SK-N-MC (cell line): Measurements from ENCODE around the gene DTNA.

Experiments used
- DNase-seq: peaks from one replicate; pipeline ENCODE4 v3.0.0-alpha.2; 2011; ENCODE audit warnings: low read depth, low spot score
- H3K27ac ChIP-seq: fragments of 200-600 bp; sonication (generic); 2 replicates; pipeline ENCODE4 v1.5.1; 2016; ENCODE audit warnings: mixed run types
- H3K36me3 ChIP-seq: fragments of 200-600 bp; sonication (generic); 2 replicates; pipeline ENCODE4 v1.6.1; 2017; ENCODE audit warnings: antibody characterized with exemption, low read length, mixed read lengths; ENCODE audit not compliant: insufficient read depth
- H3K4me3 ChIP-seq: fragments of 200-600 bp; sonication (generic); 2 replicates; pipeline ENCODE4 v1.5.1; 2016
- H3K9ac ChIP-seq: fragments of 200-600 bp; sonication (generic); 2 replicates; pipeline ENCODE4 v1.8.0; 2017; ENCODE audit warnings: mixed run types, mixed read lengths; ENCODE audit not compliant: insufficient read length
- H3K9me3 ChIP-seq: fragments of 200-600 bp; sonication (generic); 2 replicates; pipeline ENCODE4 v1.6.1; 2017; ENCODE audit warnings: low read depth, mild to moderate bottlenecking, antibody characterized with exemption, low read length, moderate library complexity, mixed read lengths
- EZH2 ChIP-seq: fragments of 200-600 bp; sonication (generic); IDR thresholded peaks from one replicate; pipeline ENCODE4 v1.6.1; 2017; ENCODE audit warnings: antibody characterized with exemption
- FOXP2 ChIP-seq: optimal IDR thresholded peaks from 2 replicates; pipeline ENCODE3; 2011; ENCODE audit warnings: mild to moderate bottlenecking, moderate library complexity; ENCODE audit not compliant: insufficient read depth; ENCODE audit errors: extremely low read length, control extremely low read depth
- POLR2AphosphoS5 ChIP-seq: IDR thresholded peaks from 2 replicates; pipeline ENCODE4 v1.6.1; 2012; ENCODE audit warnings: mild to moderate bottlenecking, low read depth, low read length, borderline replicate concordance

The DTNA gene

DNA sequence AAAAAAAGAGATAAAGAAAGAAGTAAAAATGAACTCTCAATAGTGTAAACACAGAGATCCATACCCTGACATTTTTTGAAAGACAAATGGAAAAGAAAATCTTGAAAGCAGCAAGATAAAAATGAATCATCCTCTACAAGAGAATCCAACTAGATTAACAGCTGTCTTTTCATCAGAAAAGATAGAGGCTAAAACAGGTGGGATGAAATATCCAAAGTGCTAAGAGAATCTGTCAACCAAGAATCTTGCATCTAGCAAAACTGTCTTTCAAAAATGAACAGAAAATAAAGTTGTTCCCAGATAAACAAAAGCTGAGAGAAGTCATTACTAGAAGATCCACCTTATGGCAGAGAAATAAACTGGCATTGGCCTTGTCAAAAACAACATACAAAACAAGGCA lies 213.8 kb downstream of the DTNA start:
- Histone ChIP-seq H3K4me3 (no peak overlapping the region), H3K9me3 (no peaks in the 10 kb centered on the region), H3K9ac (no peak overlapping the region), H3K27ac (no peak overlapping the region), H3K36me3 (no peaks in the 10 kb centered on the region)
- DNase-seq = no peak
- TF ChIP-seq EZH2 = no peak
- TF ChIP-seq POLR2AphosphoS5 = no peak
- TF ChIP-seq FOXP2 = no peak

DNA sequence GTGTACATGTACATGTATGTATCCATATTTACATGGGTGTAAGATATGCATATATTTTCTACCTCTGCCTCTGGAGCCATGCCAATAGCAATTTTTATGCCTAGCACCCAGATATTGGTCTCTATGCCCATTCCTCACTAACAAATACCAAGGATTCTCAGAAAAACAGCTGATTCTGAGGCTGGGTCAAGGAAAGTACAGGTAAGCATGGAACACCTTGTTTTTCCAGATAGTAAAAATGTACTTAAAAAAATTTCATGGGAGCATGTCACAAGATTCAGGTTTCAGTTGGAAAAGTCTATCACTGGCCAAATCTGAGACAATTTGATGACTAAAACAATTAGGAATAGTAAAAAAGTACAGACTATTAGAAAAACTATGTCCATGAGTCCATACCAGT lies 216.6 kb downstream of the DTNA start:
- DNase-seq = no peak
- no peak overlapping the region for H3K4me3 ChIP-seq
- H3K36me3 ChIP-seq = no peaks in the 10 kb centered on the region
- H3K9me3 ChIP-seq = no peaks in the 10 kb centered on the region
- no peak overlapping the region for H3K27ac ChIP-seq
- TF ChIP-seq POLR2AphosphoS5 = no peak
- H3K9ac ChIP-seq = no peak overlapping the region

- no peak overlapping the region for H3K9ac ChIP-seq
- no peak for DNase-seq
- H3K36me3 ChIP-seq = no peaks in the 10 kb centered on the region
- no peaks in the 10 kb centered on the region for H3K9me3 ChIP-seq
- TF ChIP-seq EZH2 (no peak), POLR2AphosphoS5 (no peak)
- H3K4me3 ChIP-seq = no peak overlapping the region
- H3K27ac ChIP-seq = no peak overlapping the region
Measured at GRCh38 chr18:34928088-34928753, 218.1 kb downstream of the DTNA start.

DNA sequence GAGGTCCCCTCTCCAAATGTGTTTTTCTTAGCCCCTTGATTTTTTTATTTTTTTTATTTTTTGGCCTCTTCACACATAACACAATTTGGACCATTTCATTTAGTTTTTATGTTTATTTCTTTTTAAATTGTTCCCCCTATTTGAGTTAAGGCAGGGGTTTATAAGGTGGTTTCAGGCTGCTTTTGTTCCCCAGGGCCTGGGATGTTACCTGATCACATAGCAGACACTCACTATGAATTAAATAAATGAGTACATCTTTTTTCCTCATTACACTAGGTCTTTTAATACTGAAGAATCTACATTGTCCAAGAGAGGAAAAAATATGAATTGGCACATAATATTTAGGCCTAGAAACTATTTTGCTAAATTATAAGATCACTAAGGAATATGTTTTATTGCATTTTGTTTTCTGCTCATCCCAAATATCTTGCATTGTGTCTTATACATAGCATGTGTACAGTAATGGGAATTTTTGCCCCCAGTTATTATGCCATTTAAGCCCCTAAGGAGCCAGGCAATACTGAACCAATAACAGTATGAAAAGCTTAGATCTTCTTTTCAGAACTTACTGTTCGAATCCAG lies 218.7 kb downstream of the DTNA start:
- no peaks in the 10 kb centered on the region for H3K36me3 ChIP-seq
- no peak for DNase-seq
- H3K27ac ChIP-seq = no peak overlapping the region
- H3K4me3 ChIP-seq = no peak overlapping the region
- H3K9ac ChIP-seq = no peak overlapping the region
- H3K9me3 ChIP-seq = no peaks in the 10 kb centered on the region
- TF ChIP-seq POLR2AphosphoS5 (no peak), FOXP2 (no peak), EZH2 (no peak)

- H3K9me3 ChIP-seq = no peaks in the 10 kb centered on the region
- H3K27ac ChIP-seq = no peak overlapping the region
- no peak overlapping the region for H3K4me3 ChIP-seq
- no peaks in the 10 kb centered on the region for H3K36me3 ChIP-seq
- DNase-seq = no peak
- TF ChIP-seq POLR2AphosphoS5 = no peak
- TF ChIP-seq EZH2 = no peak
- no peak overlapping the region for H3K9ac ChIP-seq
Measured at GRCh38 chr18:34929336-34929780, 219.3 kb downstream of the DTNA start.

GRCh38 chr18:34932363-34932762 lies 222.3 kb downstream of the DTNA start:
- H3K4me3 ChIP-seq = no peak overlapping the region
- H3K36me3 ChIP-seq = no peaks in the 10 kb centered on the region
- H3K27ac ChIP-seq = no peak overlapping the region
- TF ChIP-seq POLR2AphosphoS5 (no peak), EZH2 (no peak), FOXP2 (no peak)
- DNase-seq = no peak
- no peak overlapping the region for H3K9ac ChIP-seq
- no peaks in the 10 kb centered on the region for H3K9me3 ChIP-seq

DNA sequence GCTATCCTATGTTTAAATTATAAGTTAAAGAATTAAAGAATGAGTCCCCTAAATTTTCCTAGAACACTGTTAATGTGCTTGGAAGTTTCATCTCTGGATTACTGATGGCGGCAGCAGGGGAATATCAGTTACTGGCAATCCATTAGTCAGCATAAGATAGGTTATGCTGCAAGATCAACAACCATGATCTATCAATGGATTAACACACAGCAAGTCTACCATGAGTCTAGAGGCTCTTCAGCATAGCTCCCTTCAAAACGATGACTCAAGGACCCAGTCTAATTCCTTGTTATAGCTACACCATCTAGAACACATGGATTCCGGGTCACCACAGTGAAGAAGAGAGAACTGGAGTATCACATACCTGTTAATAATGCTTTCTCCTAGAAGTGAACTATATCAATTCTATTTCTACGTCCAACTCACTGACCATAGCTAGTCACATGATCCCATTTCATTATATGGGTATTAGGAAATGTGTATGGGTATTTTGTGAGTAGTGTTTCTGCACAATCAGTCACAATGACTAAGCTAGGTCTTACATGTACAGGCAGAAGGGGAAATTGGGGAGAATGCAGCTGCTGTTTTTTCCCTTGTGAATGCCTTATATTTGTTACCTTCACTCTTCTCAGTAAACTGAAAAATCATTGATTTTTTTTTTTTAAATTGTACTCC lies 222.8 kb downstream of the DTNA start:
- Histone ChIP-seq H3K9ac (no peak overlapping the region), H3K9me3 (no peaks in the 10 kb centered on the region), H3K4me3 (no peak overlapping the region), H3K27ac (no peak overlapping the region), H3K36me3 (no peaks in the 10 kb centered on the region)
- TF ChIP-seq POLR2AphosphoS5 (no peak), EZH2 (no peak), FOXP2 (no peak)
- no peak for DNase-seq

DNA sequence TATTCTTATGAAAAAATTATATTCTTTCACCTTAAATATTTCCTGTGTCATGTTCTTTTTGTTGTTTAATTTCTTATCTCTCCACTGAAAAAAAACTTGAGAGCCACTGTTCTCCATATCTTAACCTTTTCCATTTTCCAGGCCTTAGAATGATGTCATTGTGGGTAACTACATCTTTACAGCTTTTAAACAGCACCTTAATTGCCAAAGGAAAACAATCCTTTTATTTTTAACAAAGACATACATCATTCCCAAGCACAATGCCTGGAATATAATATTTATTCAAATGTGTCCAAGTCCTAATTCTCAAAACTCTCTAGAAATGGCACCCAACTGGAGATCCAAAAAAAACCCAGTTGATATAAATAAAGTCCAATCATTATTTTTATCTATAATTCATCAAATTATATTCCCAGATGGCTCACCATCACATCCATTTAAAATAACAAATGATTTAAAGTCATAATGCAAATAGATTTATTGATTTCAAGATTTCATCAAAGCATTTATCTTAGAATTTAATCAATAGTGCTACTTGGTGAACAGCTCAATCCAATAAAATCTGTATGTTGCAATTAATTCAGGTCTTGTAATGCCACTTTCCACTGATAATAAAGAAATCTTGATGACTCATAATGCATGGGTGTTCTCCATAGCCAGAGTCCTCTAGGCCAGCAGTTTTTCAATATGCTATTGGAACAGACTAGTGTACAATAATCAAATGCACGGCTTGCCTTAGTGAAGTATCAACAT lies 224.0 kb downstream of the DTNA start:
- Histone ChIP-seq H3K9ac (no peak overlapping the region), H3K27ac (no peak overlapping the region), H3K9me3 (no peaks in the 10 kb centered on the region), H3K36me3 (no peaks in the 10 kb centered on the region), H3K4me3 (no peak overlapping the region)
- TF ChIP-seq EZH2 = no peak
- no peak for TF ChIP-seq POLR2AphosphoS5
- TF ChIP-seq FOXP2 = no peak
- no peak for DNase-seq
